Measurements from ENCODE around the gene SLC25A53.

SLC25A53 gene

DNA sequence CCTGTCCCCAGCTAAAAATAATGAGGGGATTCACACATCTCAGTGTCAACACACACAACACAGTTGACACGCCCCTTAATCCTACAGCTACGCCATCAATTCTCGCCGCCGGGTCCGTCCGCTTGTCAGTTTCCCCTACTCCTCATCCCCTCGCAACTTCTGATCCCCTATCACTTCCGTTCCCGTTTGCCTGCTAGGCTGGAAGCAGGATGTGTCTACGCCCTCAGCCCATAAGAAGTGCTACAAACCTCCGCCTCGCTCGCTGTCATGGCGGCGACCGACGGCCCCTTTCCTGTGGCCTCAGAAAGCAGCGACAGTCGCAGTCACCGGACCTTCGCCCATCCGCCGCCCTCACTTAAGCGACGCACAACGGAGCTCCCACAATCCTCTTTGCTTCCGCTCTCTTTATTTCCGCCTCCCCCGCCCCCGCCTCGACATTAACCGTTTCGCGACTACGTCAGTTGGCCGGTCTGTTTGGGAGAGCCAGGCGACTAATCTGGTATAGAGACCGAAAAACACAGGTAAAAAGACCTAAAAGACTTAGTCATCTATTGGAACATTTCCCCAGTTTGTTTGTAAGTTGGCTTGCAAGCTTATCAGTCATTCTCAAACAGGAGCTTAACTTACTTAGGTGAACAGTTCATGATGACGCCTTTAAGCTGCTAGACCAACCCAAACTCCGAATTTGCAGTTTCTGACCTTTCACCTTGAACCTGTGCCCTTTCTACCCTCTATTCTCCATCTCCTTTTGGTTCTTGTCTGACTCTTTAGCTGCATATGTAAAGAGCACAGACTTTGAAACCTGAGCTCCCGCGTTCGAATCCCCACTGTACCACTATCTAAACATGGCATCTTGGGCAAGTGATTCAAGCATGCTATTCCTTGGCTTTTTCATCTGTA is at the start of gene SLC25A53:
TSS of gene SLC25A53 (minus strand) at position 380 of the 900 bp plus-strand sequence. CDS start 51,752 bp downstream, outside the sequence.
- DNase-seq (ENCODE audit: low read depth), result peak; percentile 52

- no peak for DNase-seq (ENCODE audit: low read depth)
Measured at GRCh38 chrX:104205548-104205947, 48.7 kb upstream of the SLC25A53 start.

- no peak for DNase-seq (ENCODE audit: low read depth)
Measured at GRCh38 chrX:104195489-104196084, 38.8 kb upstream of the SLC25A53 start.

GRCh38 chrX:104195013-104195412 is 38.2 kb upstream of the SLC25A53 start:
- no peak for DNase-seq (ENCODE audit: low read depth)

DNA sequence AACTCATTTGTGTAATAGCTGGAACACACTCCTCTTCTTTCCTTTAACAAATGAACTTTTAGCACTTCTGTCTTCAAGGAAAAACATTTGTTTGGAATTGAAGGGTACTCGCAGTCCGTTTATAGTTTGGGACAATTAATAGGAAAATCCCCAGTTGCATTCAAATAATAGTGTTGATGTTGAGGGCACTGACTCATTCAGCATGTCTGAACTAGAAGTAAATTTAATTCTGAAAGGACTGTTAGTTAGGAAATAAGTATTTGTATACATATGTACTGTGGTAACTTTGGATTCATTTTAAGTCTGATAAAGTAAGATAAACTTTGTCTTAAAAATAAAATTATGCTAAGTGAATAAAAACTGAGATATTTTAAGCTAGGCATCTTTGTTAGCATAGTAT is 36.7 kb upstream of the SLC25A53 start:
- no peak for DNase-seq (ENCODE audit: low read depth)

DNA sequence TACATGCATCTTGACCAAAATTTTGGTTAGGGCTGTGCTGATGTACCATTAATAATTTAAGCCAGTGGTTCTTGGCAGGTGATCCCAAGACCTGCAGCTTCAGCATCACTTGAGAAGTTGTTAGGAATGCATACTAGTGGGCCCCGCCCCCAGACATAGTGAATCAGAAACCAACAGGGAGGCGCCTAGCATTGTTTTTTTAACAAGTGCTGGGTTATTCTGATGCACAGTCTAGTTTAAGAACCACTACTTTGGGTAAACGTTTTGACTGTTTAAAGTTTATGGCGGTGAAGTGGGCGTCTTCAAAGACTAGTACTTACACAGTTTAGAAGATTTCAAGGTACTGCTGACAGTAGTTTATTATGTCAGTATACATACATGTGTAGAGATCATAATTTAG is 33.0 kb upstream of the SLC25A53 start:
- no peak for DNase-seq (ENCODE audit: low read depth)

- DNase-seq (ENCODE audit: low read depth), result no peak
Measured at GRCh38 chrX:104187931-104188330, 31.1 kb upstream of the SLC25A53 start.

GRCh38 chrX:104183685-104184084 is 26.9 kb upstream of the SLC25A53 start:
- no peak for DNase-seq (ENCODE audit: low read depth)

DNA sequence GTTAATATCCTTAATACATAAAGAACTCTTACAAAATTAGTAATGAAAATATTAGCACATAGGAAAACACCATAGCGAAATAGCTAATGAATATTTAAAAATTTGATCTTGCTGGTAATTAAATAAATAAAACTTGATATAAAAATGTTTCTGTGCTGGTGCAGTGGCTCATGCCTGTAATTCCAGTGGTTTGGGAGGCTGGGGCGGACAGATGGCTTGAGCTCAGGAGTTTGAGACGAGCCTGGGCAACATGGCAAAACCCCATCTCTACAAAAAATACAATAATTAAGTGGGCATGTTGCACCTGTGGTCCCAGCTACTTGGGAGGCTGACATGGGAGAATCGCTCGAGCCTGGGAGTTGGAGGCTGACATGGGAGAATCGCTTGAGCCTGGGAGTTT is 17.0 kb upstream of the SLC25A53 start:
- DNase-seq (ENCODE audit: low read depth), result no peak

GRCh38 chrX:104172788-104173187 is 16.0 kb upstream of the SLC25A53 start:
- DNase-seq (ENCODE audit: low read depth), result no peak

GRCh38 chrX:104172121-104172520 is 15.3 kb upstream of the SLC25A53 start:
- no peak for DNase-seq (ENCODE audit: low read depth)

DNA sequence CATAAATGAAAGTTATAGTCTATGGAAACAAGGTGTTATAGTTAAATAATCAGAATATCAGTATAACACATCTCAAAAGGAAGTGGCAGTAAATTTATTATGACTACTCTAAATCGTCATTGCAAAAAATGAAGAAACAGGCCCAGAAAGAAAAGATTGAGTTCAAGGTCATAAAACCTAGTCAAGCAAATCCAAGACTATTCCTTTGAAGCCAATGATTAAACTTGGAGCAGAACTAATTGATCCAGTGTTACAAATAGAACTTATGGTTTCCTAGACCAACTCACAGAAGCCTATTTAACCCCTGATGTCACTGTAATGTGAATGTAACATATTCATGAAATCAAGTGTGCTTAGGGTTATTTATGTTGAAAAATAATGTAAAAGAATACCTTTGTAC is 11.3 kb upstream of the SLC25A53 start:
- no peak for DNase-seq (ENCODE audit: low read depth)

DNA sequence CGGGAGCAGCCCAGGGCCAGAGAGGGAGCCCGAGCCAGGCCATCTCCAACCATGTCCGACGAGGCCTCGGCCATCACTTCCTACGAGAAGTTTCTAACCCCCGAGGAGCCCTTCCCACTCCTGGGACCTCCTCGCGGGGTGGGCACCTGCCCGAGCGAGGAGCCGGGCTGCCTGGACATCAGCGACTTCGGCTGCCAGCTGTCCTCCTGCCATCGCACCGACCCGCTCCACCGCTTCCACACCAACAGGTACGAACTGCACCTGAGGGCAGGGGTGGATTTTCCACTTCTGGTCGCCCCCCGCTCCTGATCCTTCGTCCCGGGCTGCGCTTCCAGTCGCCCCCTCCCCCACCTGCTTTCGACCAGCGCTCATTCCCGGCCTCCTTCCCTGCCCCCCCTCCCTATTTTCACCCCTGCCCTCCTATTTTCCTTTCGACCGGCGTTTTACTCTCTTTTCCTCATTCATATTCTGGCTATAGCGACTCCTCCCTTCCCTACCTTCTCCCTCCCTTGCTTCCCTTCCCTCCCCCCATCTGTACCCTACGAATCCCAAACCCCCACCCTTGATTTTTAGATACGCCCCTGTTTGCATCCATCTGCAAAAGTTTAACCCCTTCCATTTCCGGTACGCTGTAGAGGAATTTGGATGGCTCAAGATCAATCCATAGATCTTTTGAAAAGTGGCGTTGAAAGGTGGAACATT is 10.1 kb upstream of the SLC25A53 start:
- no peak for DNase-seq (ENCODE audit: low read depth)

DNA sequence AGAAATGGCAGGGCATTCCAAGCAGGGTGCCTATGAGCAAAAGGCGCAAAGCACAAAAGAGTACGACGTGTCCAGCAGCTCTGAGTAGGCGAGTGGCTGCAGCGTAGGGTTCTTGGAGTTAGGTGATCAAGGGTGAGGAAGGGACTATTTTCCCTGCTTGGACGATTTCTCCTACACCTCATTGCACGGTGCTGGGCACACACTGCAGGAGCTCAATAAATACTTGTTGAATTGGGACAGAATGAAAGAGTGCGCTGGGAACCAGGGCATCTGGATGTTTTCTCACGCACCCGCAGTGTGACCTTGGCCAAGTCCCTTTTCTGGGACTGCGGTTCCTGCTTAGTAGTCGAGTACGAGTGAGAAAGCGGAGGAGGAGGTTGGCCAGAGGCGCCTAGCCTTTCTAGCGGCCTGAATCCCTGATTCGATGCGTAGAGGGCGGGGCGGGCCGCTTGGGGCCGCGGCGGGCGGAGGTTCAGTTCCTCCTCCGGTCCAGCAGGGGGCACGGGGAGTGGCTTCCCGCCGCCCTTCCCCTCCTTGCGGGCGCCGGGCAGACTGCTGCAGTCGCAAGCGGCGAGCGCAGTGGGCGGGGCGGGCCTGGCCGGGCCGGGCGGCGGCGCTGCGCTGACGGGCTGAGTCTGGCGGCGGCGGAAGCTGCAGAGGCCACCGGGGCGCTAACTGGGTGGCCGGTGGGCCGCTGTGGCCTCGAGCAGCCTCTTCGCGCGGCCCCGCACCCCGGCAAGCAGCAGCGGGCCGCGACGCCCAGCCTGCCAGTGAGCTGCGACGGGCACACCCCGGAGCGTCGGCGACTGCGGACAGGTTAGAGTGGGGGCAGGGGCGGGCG is 9.3 kb upstream of the SLC25A53 start, which contains the start of gene FAM199X:
TSS of gene FAM199X (plus strand) at position 560 of the 841 bp plus-strand sequence. CDS start 333 bp downstream, outside the sequence.
- peak; percentile 75 for DNase-seq (ENCODE audit: low read depth)

- DNase-seq (ENCODE audit: low read depth), result no peak
Measured at GRCh38 chrX:104151037-104151436, 5.8 kb downstream of the SLC25A53 start.

DNA sequence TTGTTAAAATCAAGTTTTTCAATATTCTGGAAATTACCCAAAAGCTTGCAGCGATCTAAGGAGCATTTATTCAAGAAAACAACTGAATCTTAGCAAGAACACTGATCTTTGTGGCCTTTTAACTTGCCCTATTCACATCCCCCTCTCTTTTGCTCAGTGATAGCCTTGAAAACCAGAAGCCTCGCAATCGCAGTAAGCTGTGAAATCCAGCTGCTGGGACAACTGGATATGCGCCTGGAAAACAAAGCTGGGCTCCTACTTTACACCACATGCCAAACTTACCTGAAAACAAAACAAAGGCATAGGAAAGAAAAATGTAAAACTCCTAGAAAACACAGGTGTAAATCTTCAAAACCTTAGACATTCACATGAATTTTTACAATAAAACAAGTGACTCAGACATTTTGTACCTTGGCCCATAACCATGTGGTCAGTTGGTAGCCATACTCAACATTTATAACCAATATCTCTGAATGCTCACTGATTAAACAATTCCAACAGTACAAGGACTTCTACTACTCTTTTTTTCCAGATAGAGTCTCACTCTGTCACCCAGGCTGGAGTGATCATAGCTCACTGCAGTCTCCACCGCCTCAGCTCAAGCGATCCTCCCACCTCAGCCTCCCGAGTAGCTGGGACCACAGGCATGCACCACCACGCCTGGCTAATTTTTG is 15.6 kb downstream of the SLC25A53 start:
- DNase-seq (ENCODE audit: low read depth), result no peak

DNA sequence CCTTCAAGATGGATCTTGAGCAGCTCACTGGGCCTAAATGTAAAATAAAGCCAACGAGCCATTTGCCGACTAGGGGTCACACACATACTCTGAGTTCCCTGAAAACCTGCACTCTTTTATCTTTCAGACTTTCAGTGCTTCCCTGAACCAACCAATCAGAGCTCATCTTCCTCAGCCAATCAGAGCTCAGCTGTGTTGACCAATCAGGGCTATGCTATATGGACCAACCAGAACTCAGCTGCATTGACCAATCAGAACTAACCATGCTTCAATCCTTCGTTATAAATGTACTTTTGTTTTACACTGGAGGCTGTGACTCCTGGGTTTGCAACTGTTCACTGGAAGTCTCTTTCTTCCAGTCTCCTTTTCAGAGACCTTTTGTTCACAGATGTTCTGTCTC is 19.3 kb downstream of the SLC25A53 start:
- DNase-seq (ENCODE audit: low read depth), result no peak

DNA sequence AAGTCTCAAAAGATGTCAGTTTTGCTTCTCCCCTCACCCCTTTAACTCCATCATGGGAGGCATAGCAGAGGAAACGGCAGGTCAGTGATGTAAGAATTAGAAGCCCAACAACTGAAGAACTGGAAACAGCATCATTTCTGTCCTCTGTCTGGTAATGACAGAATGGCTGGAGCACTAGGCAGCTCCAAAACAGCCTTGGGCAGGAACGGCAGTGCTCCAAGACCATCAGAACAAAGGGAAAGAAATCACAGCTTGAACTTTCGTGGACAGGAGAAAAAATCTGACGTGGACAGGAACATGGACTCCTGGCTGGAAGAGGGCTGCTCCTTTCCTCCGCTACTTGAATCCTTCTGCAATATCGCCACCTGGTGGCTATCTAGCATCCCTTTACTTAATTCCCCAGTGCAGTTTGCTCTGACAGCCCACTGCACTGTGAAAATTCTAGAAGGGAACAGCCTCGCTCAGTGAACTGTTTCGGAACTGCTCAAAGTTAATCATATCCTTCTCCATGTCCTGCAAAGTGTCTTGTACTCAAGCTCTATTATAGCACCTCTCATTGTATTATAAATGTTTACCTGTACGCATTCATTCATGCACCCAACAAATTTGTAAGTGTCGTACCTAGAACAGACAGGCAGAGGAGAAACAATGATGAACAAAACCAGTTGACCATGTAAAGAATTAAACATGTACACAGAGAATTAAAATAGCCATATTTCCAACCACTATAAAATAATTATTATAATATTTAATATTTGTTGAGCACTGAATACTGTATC is 20.4 kb downstream of the SLC25A53 start:
- DNase-seq (ENCODE audit: low read depth), result peak; percentile 41

DNA sequence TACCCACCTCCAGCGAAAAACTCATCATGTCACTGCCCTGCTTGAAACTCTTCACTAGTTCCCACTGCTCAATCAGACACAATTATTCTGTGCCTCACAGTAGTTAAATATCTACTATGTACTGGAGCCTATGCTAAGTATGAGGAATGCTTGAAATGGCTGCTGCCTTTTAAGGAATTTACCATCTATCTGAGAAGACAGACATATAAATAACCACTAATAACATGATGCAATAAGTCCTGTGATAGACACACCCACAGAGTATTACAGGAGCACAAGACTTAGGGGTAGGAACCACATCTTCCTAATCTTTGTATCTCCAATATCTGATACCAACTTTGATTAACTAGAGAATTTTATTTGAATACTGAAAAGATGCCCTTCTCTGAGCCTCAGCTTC is 21.1 kb downstream of the SLC25A53 start:
- no peak for DNase-seq (ENCODE audit: low read depth)

DNA sequence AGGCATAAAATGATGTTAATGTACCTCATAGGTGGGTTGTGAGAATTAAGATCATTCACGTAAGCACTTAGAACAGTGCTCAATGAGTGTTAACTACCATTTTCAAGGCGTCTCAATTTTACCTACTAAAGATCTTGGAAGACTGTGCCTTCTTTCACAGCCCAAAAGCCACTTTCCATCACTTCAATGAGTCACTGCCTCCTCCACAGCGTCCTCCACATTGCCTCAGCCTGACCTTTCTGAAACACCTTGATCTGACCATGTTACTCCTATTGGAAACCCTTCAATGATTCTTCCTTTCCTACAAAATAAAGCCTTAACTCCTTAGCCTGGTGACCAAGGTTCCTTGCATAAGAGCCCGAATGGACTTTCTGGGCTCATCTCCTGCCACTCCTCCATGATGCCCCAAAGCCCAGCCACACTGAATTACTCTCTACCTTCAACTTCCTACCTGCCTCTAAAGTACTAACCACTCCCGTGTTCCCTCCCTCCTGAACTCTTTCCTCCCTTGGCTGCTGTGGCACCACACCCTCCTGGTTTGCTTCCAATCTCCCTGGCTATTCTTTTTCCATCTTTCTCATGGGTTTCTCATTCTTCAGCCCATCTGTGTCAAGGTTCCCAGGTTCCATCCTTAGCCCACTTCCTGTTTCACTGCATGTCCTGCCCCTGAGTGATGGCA is 22.1 kb downstream of the SLC25A53 start:
- no peak for DNase-seq (ENCODE audit: low read depth)
